Ishikawa (cell line): ENCODE measurements around the gene SEC24C.
"Not testable (repeated sequence)": the region's sequence is repeated elsewhere in the genome, so short reads cannot be mapped to it uniquely, and the experiment has no call there.

Experiments
- CREB1 ChIP-seq: IDR thresholded peaks from 2 replicates; pipeline ENCODE4 v1.6.1; 2012; ENCODE audit warnings: low read depth
- FOXM1 ChIP-seq: IDR thresholded peaks from 2 replicates; pipeline ENCODE4 v1.6.1; 2012; ENCODE audit warnings: low read depth, borderline replicate concordance
- TAF1 ChIP-seq: IDR thresholded peaks from 2 replicates; pipeline ENCODE4 v1.6.1; 2012; ENCODE audit warnings: low read depth, mild to moderate bottlenecking
- TCF12 ChIP-seq: IDR thresholded peaks from 2 replicates; pipeline ENCODE4 v1.6.1; 2012; ENCODE audit warnings: low read depth
- YY1 ChIP-seq: IDR thresholded peaks from 2 replicates; pipeline ENCODE4 v1.6.1; 2012; ENCODE audit warnings: low read depth
- TF ChIP-seq, protein P1 (sequence below): IDR thresholded peaks from 2 replicates; pipeline ENCODE4 v1.6.1; 2012; ENCODE audit warnings: low read depth, mild to moderate bottlenecking
- TF ChIP-seq, protein P2 (sequence below): IDR thresholded peaks from 2 replicates; pipeline ENCODE4 v1.6.1; 2012

GRCh38 chr10:73698819-73699218 is 45.4 kb upstream of the SEC24C start:
- TF ChIP-seq, protein P1, sequence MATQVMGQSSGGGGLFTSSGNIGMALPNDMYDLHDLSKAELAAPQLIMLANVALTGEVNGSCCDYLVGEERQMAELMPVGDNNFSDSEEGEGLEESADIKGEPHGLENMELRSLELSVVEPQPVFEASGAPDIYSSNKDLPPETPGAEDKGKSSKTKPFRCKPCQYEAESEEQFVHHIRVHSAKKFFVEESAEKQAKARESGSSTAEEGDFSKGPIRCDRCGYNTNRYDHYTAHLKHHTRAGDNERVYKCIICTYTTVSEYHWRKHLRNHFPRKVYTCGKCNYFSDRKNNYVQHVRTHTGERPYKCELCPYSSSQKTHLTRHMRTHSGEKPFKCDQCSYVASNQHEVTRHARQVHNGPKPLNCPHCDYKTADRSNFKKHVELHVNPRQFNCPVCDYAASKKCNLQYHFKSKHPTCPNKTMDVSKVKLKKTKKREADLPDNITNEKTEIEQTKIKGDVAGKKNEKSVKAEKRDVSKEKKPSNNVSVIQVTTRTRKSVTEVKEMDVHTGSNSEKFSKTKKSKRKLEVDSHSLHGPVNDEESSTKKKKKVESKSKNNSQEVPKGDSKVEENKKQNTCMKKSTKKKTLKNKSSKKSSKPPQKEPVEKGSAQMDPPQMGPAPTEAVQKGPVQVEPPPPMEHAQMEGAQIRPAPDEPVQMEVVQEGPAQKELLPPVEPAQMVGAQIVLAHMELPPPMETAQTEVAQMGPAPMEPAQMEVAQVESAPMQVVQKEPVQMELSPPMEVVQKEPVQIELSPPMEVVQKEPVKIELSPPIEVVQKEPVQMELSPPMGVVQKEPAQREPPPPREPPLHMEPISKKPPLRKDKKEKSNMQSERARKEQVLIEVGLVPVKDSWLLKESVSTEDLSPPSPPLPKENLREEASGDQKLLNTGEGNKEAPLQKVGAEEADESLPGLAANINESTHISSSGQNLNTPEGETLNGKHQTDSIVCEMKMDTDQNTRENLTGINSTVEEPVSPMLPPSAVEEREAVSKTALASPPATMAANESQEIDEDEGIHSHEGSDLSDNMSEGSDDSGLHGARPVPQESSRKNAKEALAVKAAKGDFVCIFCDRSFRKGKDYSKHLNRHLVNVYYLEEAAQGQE = not testable (repeated sequence)
- TF ChIP-seq, protein P2, sequence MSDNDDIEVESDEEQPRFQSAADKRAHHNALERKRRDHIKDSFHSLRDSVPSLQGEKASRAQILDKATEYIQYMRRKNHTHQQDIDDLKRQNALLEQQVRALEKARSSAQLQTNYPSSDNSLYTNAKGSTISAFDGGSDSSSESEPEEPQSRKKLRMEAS = not testable (repeated sequence)
- TF ChIP-seq YY1, FOXM1, CREB1, TCF12, TAF1: not testable (repeated sequence)
